H9 (cell line): Measurements from ENCODE around the gene ARPC4. TPM values are rescaled to one million over a fixed set of nuclear protein-coding genes. Genes with fewer than 3 reads are reported as not detected.

ENCODE experiments used
- DNase-seq: peaks from one replicate; pipeline ENCODE4 v3.0.0-alpha.2; 2017
- H2AFZ ChIP-seq: one replicate; pipeline ENCODE4 v1.6.1; 2013; ENCODE audit warnings: mild to moderate bottlenecking, low read length, control low read depth, moderate library complexity
- H2AK5ac ChIP-seq: 2 replicates; pipeline ENCODE4 v1.6.1; 2013; ENCODE audit warnings: low read length, control low read depth, mixed read lengths; ENCODE audit not compliant: insufficient read length
- H2BK120ac ChIP-seq: one replicate; pipeline ENCODE4 v1.6.1; 2013; ENCODE audit warnings: low read depth, mild to moderate bottlenecking, low read length, control low read depth, inconsistent platforms; ENCODE audit not compliant: poor library complexity, severe bottlenecking
- H2BK12ac ChIP-seq: 2 replicates; pipeline ENCODE4 v1.6.1; 2013; ENCODE audit warnings: low read length, control low read depth, mixed read lengths, low read depth; ENCODE audit not compliant: insufficient read length
- H2BK15ac ChIP-seq: 2 replicates; pipeline ENCODE4 v1.6.1; 2013; ENCODE audit warnings: low read depth, low read length, control low read depth
- H2BK20ac ChIP-seq: one replicate; pipeline ENCODE4 v1.6.1; 2013; ENCODE audit warnings: low read depth, mild to moderate bottlenecking, low read length, control low read depth, inconsistent platforms; ENCODE audit not compliant: poor library complexity, severe bottlenecking
- H2BK5ac ChIP-seq: 2 replicates; pipeline ENCODE4 v1.6.1; 2013; ENCODE audit warnings: low read length, control low read depth, mixed read lengths; ENCODE audit not compliant: insufficient read length
- H3K14ac ChIP-seq: 2 replicates; pipeline ENCODE4 v1.6.1; 2013; ENCODE audit warnings: low read length, control low read depth; ENCODE audit not compliant: insufficient read depth
- H3K18ac ChIP-seq: 2 replicates; pipeline ENCODE4 v1.6.1; 2013; ENCODE audit warnings: low read depth, mild to moderate bottlenecking, mixed read lengths, low read length, control low read depth; ENCODE audit not compliant: insufficient read length
- H3K23ac ChIP-seq: 2 replicates; pipeline ENCODE4 v1.6.1; 2013; ENCODE audit warnings: low read length, control low read depth, mixed read lengths, low read depth; ENCODE audit not compliant: insufficient read length
- H3K23me2 ChIP-seq: 2 replicates; pipeline ENCODE4 v1.6.1; 2013; ENCODE audit warnings: low read depth, mild to moderate bottlenecking, mixed read lengths, low read length, control low read depth; ENCODE audit not compliant: insufficient read length, poor library complexity, severe bottlenecking
- H3K27ac ChIP-seq: 2 replicates; pipeline ENCODE4 v1.5.1; 2013; ENCODE audit warnings: low read length, control low read depth, mixed read lengths, low read depth; ENCODE audit not compliant: insufficient read length
- H3K27me3 ChIP-seq: 2 replicates; pipeline ENCODE4 v1.6.1; 2013; ENCODE audit warnings: low read length, control low read depth, inconsistent platforms; ENCODE audit not compliant: insufficient read depth
- H3K4ac ChIP-seq: 2 replicates; pipeline ENCODE4 v1.6.1; 2013; ENCODE audit warnings: low read depth, mild to moderate bottlenecking, control low read depth, inconsistent platforms, low read length, moderate library complexity
- H3K4me1 ChIP-seq: 2 replicates; pipeline ENCODE4 v1.6.1; 2013; ENCODE audit warnings: low read length, control low read depth, inconsistent platforms; ENCODE audit not compliant: insufficient read depth
- H3K4me2 ChIP-seq: 2 replicates; pipeline ENCODE4 v1.6.1; 2013; ENCODE audit warnings: low read length, control low read depth, mixed read lengths; ENCODE audit not compliant: insufficient read length, insufficient read depth
- H3K56ac ChIP-seq: 2 replicates; pipeline ENCODE4 v1.6.1; 2013; ENCODE audit warnings: low read depth, mild to moderate bottlenecking, mixed read lengths, low read length, control low read depth; ENCODE audit not compliant: insufficient read length
- H3K79me1 ChIP-seq: 2 replicates; pipeline ENCODE4 v1.6.1; 2013; ENCODE audit warnings: low read depth, mild to moderate bottlenecking, moderate library complexity, low read length, control low read depth, inconsistent platforms; ENCODE audit not compliant: insufficient read depth, poor library complexity, severe bottlenecking
- H3K79me2 ChIP-seq: 2 replicates; pipeline ENCODE4 v1.6.1; 2013; ENCODE audit warnings: low read length, control low read depth, inconsistent platforms; ENCODE audit not compliant: insufficient read depth
- H3K9ac ChIP-seq: 2 replicates; pipeline ENCODE4 v1.6.1; 2013; ENCODE audit warnings: low read length, control low read depth, mixed read lengths; ENCODE audit not compliant: insufficient read length; ENCODE audit errors: extremely low read depth
- H3K9me3 ChIP-seq: one replicate; pipeline ENCODE4 v1.6.1; 2013; ENCODE audit warnings: low read depth, low read length, inconsistent platforms; ENCODE audit not compliant: control insufficient read depth
- H3T11ph ChIP-seq: one replicate; pipeline ENCODE4 v1.6.1; 2013; ENCODE audit warnings: mild to moderate bottlenecking, low read length, control low read depth, inconsistent platforms
- H4K20me1 ChIP-seq: one replicate; pipeline ENCODE4 v1.6.1; 2013; ENCODE audit not compliant: control insufficient read depth, insufficient read length, insufficient read depth
- H4K5ac ChIP-seq: 2 replicates; pipeline ENCODE4 v1.6.1; 2013; ENCODE audit warnings: low read depth, mild to moderate bottlenecking, mixed read lengths, low read length, control low read depth; ENCODE audit not compliant: insufficient read length
- H4K8ac ChIP-seq: replicated peaks from 2 replicates; pipeline ENCODE4 v1.6.1; 2013; ENCODE audit warnings: low read length, control low read depth, mixed read lengths, low read depth; ENCODE audit not compliant: insufficient read length
- H4K91ac ChIP-seq: 2 replicates; pipeline ENCODE4 v1.6.1; 2013; ENCODE audit warnings: low read depth, mild to moderate bottlenecking, moderate library complexity, mixed read lengths, low read length, control low read depth; ENCODE audit not compliant: insufficient read length
- H3K27ac Mint-ChIP-seq, 3 experiments: 2 replicates in 2 of 3; 3 replicates in 1 of 3; pipeline ENCODE4 v1.8.0; 2020 to 2021; ENCODE audit warnings: mixed read lengths in 3 of 3, mild to moderate bottlenecking in 1 of 3, moderate library complexity in 1 of 3
- H3K27me3 Mint-ChIP-seq: 2 replicates; pipeline ENCODE4 v1.8.0; 2021; ENCODE audit warnings: low read depth, mild to moderate bottlenecking, moderate library complexity, mixed read lengths
- H3K36me3 Mint-ChIP-seq, 3 experiments: 2 replicates in 2 of 3; 3 replicates in 1 of 3; pipeline ENCODE4 v1.8.0; 2020 to 2021; ENCODE audit warnings: low read depth in 3 of 3, mixed read lengths in 3 of 3; ENCODE audit not compliant: insufficient read depth in 1 of 3
- H3K4me1 Mint-ChIP-seq, 2 experiments: 2 replicates each; pipeline ENCODE4 v1.8.0; 2020; ENCODE audit warnings: mixed read lengths in 2 of 2
- H3K4me3 Mint-ChIP-seq, 2 experiments: 2 replicates in 1 of 2; 3 replicates in 1 of 2; pipeline ENCODE4 v1.8.0; 2020 to 2021; ENCODE audit warnings: mild to moderate bottlenecking in 2 of 2, mixed read lengths in 2 of 2, moderate library complexity in 1 of 2
- H3K9me3 Mint-ChIP-seq, 2 experiments: 2 replicates in 1 of 2; 3 replicates in 1 of 2; pipeline ENCODE4 v1.8.0; 2020; ENCODE audit warnings: mild to moderate bottlenecking in 2 of 2, mixed read lengths in 2 of 2, moderate library complexity in 1 of 2
- WGBS: extraction: QIAGEN DNeasy Blood & Tissue Kit; methylation state at CpG from one replicate; pipeline ENCODE4 v1.1.7; 2013; ENCODE audit warnings: missing lambda C conversion rate, low lambda C conversion rate, mixed read lengths; ENCODE audit not compliant: insufficient read length; ENCODE audit errors: extremely low coverage; 5-methylcytosine and 5-hydroxymethylcytosine counted together
- total RNA-seq: library from RNA; stranded (reverse); gene quantifications from 2 replicates; pipeline ENCODE4 v1.2.1, GENCODE V29; 2021
- TF ChIP-seq, protein P1 (sequence below): fragments of 200-600 bp; sonication (generic); conservative IDR thresholded peaks from 3 replicates; pipeline ENCODE4 v1.8.0; 2021; ENCODE audit warnings: antibody characterized with exemption, mild to moderate bottlenecking

Gene ARPC4
- total RNA-seq, 1 experiment from 2014 or later, result 161 TPM

DNA sequence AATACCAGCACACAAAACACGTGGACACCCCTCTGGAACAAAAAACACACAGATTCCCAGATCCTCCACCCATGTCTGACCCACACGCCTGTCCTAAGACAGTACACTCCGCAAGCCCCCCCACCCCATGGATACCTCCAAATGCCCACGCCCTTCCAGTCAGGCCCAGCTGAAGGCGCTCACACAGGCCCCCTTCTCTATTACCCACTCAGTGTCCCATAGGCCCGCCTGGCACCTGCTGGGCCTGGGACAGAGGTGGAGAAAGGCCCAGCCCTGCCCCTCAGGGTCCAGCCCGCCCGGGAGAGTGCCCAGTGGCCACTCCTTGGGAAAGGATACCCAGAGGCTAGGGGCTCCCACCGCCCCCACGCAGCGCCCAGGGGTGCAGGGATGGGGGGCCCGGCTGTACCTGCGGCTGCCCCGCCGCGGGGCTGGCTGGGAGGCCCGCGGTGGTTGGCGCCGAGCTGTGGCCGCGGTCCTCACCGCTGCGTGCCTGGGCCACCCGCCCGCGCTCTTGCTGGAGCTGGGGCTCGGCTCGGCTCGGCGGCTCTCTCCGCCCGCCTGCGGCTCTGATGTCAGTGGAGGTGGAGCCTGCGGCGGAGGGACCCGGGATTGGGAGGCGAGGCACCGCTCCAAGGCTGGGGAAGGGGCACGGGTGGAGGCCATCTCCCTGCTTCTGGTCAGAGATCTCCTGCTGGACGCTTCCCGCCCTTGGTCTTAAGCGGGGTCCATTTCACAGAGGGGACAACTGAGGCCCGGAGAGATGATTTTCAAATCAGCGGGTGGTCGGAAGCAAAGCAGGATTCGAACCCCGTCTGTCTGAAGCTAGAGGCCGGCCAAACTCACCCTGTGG lies 23.2 kb upstream of the ARPC4 start, which contains the start of gene CAMK1:
Gene CAMK1 (minus strand): TSS at position 522 of the 850 bp plus-strand sequence. CDS start 2,198 bp downstream, outside the sequence.
- no CpG with 5 or more reads among the region's 49 CpGs for WGBS
- H3K4me1 Mint-ChIP-seq, result peaks cover 21 to 32% of the 10 kb centered on the region in 2 experiments

More for the DNA sequence above, 23.2 kb upstream of the ARPC4 start, which contains the start of gene CAMK1:
- no peaks in the 10 kb centered on the region for H3K23me2 ChIP-seq
- no peak within 1 kb of the TSS for H3K9ac ChIP-seq
- H2BK15ac ChIP-seq, result no peak within 1 kb of the TSS
- H3K23ac ChIP-seq, result no peak within 1 kb of the TSS
- no peak within 1 kb of the TSS for H2BK5ac ChIP-seq
- H2AK5ac ChIP-seq, result no peak within 1 kb of the TSS
- no peaks in the 10 kb centered on the region for H3K4me1 ChIP-seq
- H3K4me2 ChIP-seq, result peak within 1 kb of the TSS; percentile 31
- H3T11ph ChIP-seq, result no peak within 1 kb of the TSS
- no peaks in the 10 kb centered on the region for H4K20me1 ChIP-seq
- H3K9me3 ChIP-seq, result no peaks in the 10 kb centered on the region
- H3K36me3 Mint-ChIP-seq, result peaks cover 0 to 14% (median 2%) of the 10 kb centered on the region in 3 experiments; a peak in 3 of 7 replicates
- no peaks in the 10 kb centered on the region; the same call in 1 of the 2 replicates for H3K27me3 ChIP-seq
- no peaks in the 10 kb centered on the region for H3K79me1 ChIP-seq
- H4K91ac ChIP-seq, result no peak within 1 kb of the TSS
- H3K27ac ChIP-seq, result no peak within 1 kb of the TSS
- no peak within 1 kb of the TSS for H2BK120ac ChIP-seq
- no peak within 1 kb of the TSS for H4K5ac ChIP-seq
- peak within 1 kb of the TSS in 1 of 3 experiments; percentile 79; a peak in 1 of 7 replicates for H3K27ac Mint-ChIP-seq
- H3K27me3 Mint-ChIP-seq, result peaks cover 58% of the 10 kb centered on the region
- no peak within 1 kb of the TSS for H2BK20ac ChIP-seq
- no peak within 1 kb of the TSS for H3K18ac ChIP-seq
- no peak within 1 kb of the TSS for H4K8ac ChIP-seq
- peak within 1 kb of the TSS; percentile 63 to 77 for H3K4me3 Mint-ChIP-seq
- no peak within 1 kb of the TSS for H2AFZ ChIP-seq
- H3K79me2 ChIP-seq, result no peaks in the 10 kb centered on the region
- TF ChIP-seq, protein P1, sequence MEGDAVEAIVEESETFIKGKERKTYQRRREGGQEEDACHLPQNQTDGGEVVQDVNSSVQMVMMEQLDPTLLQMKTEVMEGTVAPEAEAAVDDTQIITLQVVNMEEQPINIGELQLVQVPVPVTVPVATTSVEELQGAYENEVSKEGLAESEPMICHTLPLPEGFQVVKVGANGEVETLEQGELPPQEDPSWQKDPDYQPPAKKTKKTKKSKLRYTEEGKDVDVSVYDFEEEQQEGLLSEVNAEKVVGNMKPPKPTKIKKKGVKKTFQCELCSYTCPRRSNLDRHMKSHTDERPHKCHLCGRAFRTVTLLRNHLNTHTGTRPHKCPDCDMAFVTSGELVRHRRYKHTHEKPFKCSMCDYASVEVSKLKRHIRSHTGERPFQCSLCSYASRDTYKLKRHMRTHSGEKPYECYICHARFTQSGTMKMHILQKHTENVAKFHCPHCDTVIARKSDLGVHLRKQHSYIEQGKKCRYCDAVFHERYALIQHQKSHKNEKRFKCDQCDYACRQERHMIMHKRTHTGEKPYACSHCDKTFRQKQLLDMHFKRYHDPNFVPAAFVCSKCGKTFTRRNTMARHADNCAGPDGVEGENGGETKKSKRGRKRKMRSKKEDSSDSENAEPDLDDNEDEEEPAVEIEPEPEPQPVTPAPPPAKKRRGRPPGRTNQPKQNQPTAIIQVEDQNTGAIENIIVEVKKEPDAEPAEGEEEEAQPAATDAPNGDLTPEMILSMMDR, result no peak
- no peak within 1 kb of the TSS for H3K4ac ChIP-seq
- DNase-seq, result peak; percentile 78
- H3K14ac ChIP-seq, result no peak within 1 kb of the TSS
- no peak within 1 kb of the TSS for H3K56ac ChIP-seq
- no peak within 1 kb of the TSS for H2BK12ac ChIP-seq
- H3K9me3 Mint-ChIP-seq, result no peaks in the 10 kb centered on the region
